GM19239 (cell line): Measurements from ENCODE around the gene SLC8A1.

Experiments
- DNase-seq: peaks from one replicate; pipeline ENCODE4 v3.0.0; 2011; ENCODE audit warnings: low spot score; ENCODE audit not compliant: insufficient read length
- FAIRE-seq: peaks from 2 replicates; lab custom pipeline; 2011; peaks lifted over from hg19 to GRCh38; lab: Jason Lieb, UNC

Gene SLC8A1

GRCh38 chr2:40363231-40363630 lies 88.7 kb downstream of the SLC8A1 start:
- DNase-seq, result no peak
- FAIRE-seq, result no peak

- FAIRE-seq, result no peak
- no peak for DNase-seq
Observed at GRCh38 chr2:40361478-40361877, 90.4 kb downstream of the SLC8A1 start.

- DNase-seq (no peak), FAIRE-seq (no peak)
Observed at GRCh38 chr2:40360652-40361051, 91.2 kb downstream of the SLC8A1 start.

- FAIRE-seq (no peak), DNase-seq (no peak)
Observed at GRCh38 chr2:40359811-40360210, 92.1 kb downstream of the SLC8A1 start.

- no peak for DNase-seq
- FAIRE-seq, result no peak
Observed at GRCh38 chr2:40358783-40359182, 93.1 kb downstream of the SLC8A1 start.

DNA sequence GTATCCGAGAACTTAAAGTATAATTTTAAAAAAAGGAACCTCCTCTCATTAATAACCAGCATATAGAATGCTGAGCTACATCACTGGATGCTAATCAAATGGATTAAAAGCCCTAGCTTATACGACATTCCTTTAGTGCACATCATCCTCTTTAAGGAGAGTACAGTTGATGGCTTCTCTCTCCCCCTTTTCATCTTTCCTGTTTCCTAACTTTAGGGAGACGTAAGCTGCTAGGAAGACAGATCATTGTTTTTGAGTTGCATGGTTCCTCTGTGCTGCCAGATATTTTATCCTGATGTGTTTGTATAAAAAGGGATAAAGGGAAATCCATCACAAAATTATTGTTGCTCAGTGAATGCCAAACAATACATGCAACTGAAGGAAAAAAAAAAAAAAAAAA lies 94.2 kb downstream of the SLC8A1 start:
- DNase-seq (no peak), FAIRE-seq (no peak)

GRCh38 chr2:40355451-40355850 lies 96.4 kb downstream of the SLC8A1 start:
- DNase-seq, result no peak
- FAIRE-seq, result no peak

GRCh38 chr2:40353231-40353630 lies 98.7 kb downstream of the SLC8A1 start:
- FAIRE-seq, result no peak
- DNase-seq, result no peak

- no peak for DNase-seq
- no peak for FAIRE-seq
Observed at GRCh38 chr2:40352703-40353099, 99.2 kb downstream of the SLC8A1 start.

- no peak for FAIRE-seq
- no peak for DNase-seq
Observed at GRCh38 chr2:40352041-40352702, 99.7 kb downstream of the SLC8A1 start.

GRCh38 chr2:40348665-40349064 lies 103.2 kb downstream of the SLC8A1 start:
- FAIRE-seq (no peak), DNase-seq (no peak)

GRCh38 chr2:40348038-40348437 lies 103.9 kb downstream of the SLC8A1 start:
- FAIRE-seq (no peak), DNase-seq (no peak)

GRCh38 chr2:40346535-40347354 lies 105.1 kb downstream of the SLC8A1 start:
- DNase-seq (no peak), FAIRE-seq (peak; percentile 26)

GRCh38 chr2:40344364-40344763 lies 107.5 kb downstream of the SLC8A1 start:
- no peak for FAIRE-seq
- DNase-seq, result no peak

DNA sequence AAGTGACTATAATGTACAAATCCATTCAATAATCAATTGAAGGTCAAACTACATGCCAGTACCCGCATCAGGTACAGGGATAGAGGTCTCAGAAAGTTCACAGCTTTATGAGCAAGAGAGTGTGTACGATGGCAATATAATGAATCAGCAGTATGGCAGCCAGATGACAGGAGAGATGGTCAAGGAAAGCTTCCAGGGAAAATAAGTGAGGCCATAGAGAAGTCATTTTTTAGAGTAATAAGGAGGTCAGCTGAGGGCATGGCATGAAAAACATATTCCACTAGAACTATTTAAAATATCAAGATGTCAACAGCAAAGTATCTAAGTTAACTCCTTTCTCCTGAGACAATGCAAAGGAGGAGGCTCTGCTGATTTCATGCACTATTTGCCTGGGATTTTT lies 108.0 kb downstream of the SLC8A1 start:
- FAIRE-seq (no peak), DNase-seq (no peak)

- DNase-seq (no peak), FAIRE-seq (no peak)
Observed at GRCh38 chr2:40341198-40341597, 110.7 kb downstream of the SLC8A1 start.

GRCh38 chr2:40339026-40339425 lies 112.9 kb downstream of the SLC8A1 start:
- no peak for DNase-seq
- FAIRE-seq, result no peak

DNA sequence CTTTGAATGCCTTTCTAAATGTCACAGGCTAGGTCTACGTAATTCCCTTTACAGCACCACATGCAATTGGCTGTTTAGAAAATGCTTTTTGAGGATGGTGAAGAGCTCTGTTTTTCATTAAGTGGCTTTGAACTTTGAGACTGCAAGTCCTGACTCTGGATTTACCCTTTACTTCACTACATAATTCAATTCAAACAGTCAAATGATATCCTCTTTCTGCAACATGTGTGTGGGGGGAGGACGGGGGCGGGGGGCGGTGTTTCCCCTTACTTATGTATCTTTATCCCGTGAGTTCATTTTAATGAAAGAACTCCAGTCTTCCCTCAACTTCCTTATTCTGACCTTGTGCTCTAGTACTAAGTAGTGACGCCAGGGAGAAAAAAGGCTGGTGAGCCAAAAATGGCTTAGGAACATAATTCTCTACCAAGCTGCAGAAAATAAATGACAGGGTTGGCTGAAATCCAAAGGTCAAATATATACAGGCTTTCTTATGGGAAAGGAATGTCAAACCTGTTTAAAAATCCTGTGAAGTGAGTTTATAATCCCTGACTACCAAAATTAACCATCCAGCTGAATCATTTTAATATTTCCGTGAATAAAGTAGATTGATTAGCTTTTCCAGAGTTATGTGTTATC lies 119.6 kb downstream of the SLC8A1 start:
- DNase-seq, result no peak
- FAIRE-seq, result no peak

- no peak for FAIRE-seq
- no peak for DNase-seq
Observed at GRCh38 chr2:40330096-40330495, 121.8 kb downstream of the SLC8A1 start.

- DNase-seq (no peak), FAIRE-seq (no peak)
Observed at GRCh38 chr2:40329739-40330030, 122.2 kb downstream of the SLC8A1 start.

DNA sequence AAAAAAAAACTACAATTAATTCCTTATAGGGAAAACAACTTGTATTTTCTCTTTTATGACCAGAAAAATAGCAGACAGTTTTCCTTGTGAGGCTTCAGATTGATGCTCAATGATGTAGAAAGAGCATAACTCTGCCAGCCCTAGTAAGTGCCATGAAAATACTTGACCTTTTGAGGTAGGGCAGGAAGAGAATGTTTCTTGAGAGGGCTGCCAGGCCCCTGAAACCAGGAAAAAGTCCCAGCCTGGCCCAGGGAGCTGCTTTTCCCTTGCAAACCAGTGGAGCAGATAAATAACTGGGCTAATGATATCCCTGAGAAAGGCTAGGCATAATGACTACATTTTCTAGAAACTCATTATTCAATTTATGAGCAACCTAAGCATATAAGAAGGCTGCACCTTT lies 126.8 kb downstream of the SLC8A1 start:
- DNase-seq (no peak), FAIRE-seq (no peak)

GRCh38 chr2:40324656-40325055 lies 127.2 kb downstream of the SLC8A1 start:
- no peak for DNase-seq
- FAIRE-seq, result no peak
